Vagina (tissue), 2 donors: ENCODE data around the gene STRN. TPM values are rescaled to one million over a fixed set of nuclear protein-coding genes. Genes with fewer than 3 reads are reported as not detected.

Experiments used
- DNase-seq, 2 donors: peaks; one replicate each; pipeline ENCODE4 v3.0.0-alpha.2; 2017; ENCODE audit errors: extremely low spot score in 2 of 2
- H3K27ac ChIP-seq: fragments of 200-600 bp; sonication (generic); one replicate; pipeline ENCODE4 v1.5.1; 2019
- H3K27me3 ChIP-seq: fragments of 200-600 bp; sonication (generic); one replicate; pipeline ENCODE4 v1.5.1; 2019
- H3K36me3 ChIP-seq, 2 donors: fragments of 200-600 bp; sonication (generic); one replicate each; pipeline ENCODE4 v1.5.1; 2017 to 2019
- H3K4me1 ChIP-seq: fragments of 200-600 bp; sonication (generic); one replicate; pipeline ENCODE4 v1.5.1; 2019
- H3K4me3 ChIP-seq, 2 donors: fragments of 200-600 bp; sonication (generic); 1 replicate in 1 of 2; 2 replicates in 1 of 2; pipeline ENCODE4 v1.5.1; 2016 to 2019
- H3K9me3 ChIP-seq: fragments of 200-600 bp; sonication (generic); one replicate; pipeline ENCODE4 v1.5.1; 2019
- POLR2A ChIP-seq, 2 donors: fragments of 450-650 bp; IDR thresholded peaks; one replicate each; pipeline ENCODE4 v1.6.1; 2017; ENCODE audit warnings: antibody characterized with exemption in 2 of 2, mild to moderate bottlenecking in 2 of 2, moderate library complexity in 2 of 2
- POLR2AphosphoS5 ChIP-seq, 2 donors: sonication (generic); formaldehyde crosslinking; IDR thresholded peaks; one replicate each; pipeline ENCODE4 v1.9.0; 2017; ENCODE audit warnings: antibody characterized with exemption in 2 of 2, mild to moderate bottlenecking in 2 of 2, low read depth in 1 of 2; ENCODE audit not compliant: insufficient read depth in 1 of 2
- intact Hi-C: fragments of 100-400 bp; cut with DNase I; formaldehyde crosslinking; loops from one replicate; pipeline ENCODE4 v1.15.1; 2023
- total RNA-seq: library from RNA; depleted of rRNA; stranded (reverse); fragments of >200 nt; gene quantifications from one replicate; pipeline ENCODE4 v1.2.3, GENCODE V29; 2016
- TF ChIP-seq, protein P1 (sequence below), 3 experiments: fragments of 450-650 bp in 2 of 3; fragments of 200-600 bp in 1 of 3; sonication (generic) in 1 of 3; IDR thresholded peaks; one replicate each; pipeline ENCODE4 v1.5.1; 2017 to 2019; ENCODE audit warnings: antibody characterized with exemption in 3 of 3, mild to moderate bottlenecking in 2 of 3, moderate library complexity in 2 of 3

Gene STRN
- total RNA-seq, 1 donor from 2014 or later = 19.4 TPM

DNA sequence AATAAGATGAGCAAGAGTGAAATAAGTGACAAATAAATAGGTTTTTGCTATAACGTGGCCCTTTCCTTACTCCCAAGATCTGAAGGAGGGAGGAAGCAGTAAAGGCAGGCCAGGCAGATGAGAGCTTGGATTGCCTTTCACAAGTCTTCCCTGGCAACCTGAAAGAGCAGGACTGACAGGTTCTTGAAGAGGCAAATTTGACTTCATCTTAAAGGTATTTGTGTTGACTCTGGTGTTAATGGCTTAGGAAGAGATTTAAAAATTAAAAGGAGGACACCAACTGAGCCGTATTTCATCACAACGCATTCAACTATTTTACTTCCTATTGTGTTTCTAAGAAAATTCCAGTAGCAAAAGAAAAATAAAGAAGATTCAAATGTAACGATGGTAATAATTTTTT lies 3.2 kb downstream of the STRN start:
- Histone ChIP-seq H3K27ac (no peak overlapping the region), H3K27me3 (no peaks in the 10 kb centered on the region), H3K36me3 (no peaks in the 10 kb centered on the region), H3K9me3 (no peaks in the 10 kb centered on the region), H3K4me1 (peaks cover 44% of the 10 kb centered on the region), H3K4me3 (no peak overlapping the region)
- TF ChIP-seq POLR2AphosphoS5 (IDR thresholded peaks at IDR 0.05; ENCODE audit: insufficient read depth in 1 of 2, low read depth in 1 of 2) = peak in 1 of 2 donors; percentile 63
- TF ChIP-seq POLR2A (IDR thresholded peaks at IDR 0.05) = no peak
- DNase-seq = no peak
- intact Hi-C loops = no loop called here

DNA sequence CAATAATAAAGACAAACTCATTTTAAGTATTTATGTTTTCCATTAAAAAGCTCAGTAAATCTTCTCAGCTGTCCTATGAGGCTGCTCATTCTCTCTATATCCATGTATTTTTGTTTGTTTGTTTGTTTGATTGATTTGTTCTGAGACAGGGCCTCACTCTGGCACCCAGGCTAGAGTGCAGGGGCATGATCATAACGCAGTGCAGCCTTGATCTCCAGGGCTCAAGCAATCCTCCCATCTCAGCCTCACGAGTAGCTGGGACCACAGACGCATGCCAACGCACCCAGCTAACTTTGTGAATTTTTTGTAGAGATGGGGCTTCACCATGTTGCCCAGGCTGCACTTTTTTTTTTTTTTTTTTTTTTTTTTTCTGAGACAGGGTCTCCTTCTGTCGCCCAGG lies 5.6 kb downstream of the STRN start:
- Histone ChIP-seq H3K27me3 (no peaks in the 10 kb centered on the region), H3K4me3 (no peak overlapping the region), H3K4me1 (peaks cover 48% of the 10 kb centered on the region), H3K27ac (no peak overlapping the region), H3K36me3 (no peaks in the 10 kb centered on the region), H3K9me3 (no peaks in the 10 kb centered on the region)
- no peak for TF ChIP-seq POLR2AphosphoS5 (IDR thresholded peaks at IDR 0.05; ENCODE audit: insufficient read depth in 1 of 2, low read depth in 1 of 2)
- TF ChIP-seq, protein P1, sequence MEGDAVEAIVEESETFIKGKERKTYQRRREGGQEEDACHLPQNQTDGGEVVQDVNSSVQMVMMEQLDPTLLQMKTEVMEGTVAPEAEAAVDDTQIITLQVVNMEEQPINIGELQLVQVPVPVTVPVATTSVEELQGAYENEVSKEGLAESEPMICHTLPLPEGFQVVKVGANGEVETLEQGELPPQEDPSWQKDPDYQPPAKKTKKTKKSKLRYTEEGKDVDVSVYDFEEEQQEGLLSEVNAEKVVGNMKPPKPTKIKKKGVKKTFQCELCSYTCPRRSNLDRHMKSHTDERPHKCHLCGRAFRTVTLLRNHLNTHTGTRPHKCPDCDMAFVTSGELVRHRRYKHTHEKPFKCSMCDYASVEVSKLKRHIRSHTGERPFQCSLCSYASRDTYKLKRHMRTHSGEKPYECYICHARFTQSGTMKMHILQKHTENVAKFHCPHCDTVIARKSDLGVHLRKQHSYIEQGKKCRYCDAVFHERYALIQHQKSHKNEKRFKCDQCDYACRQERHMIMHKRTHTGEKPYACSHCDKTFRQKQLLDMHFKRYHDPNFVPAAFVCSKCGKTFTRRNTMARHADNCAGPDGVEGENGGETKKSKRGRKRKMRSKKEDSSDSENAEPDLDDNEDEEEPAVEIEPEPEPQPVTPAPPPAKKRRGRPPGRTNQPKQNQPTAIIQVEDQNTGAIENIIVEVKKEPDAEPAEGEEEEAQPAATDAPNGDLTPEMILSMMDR (IDR thresholded peaks at IDR 0.05) = no peak
- no peak for TF ChIP-seq POLR2A (IDR thresholded peaks at IDR 0.05)
- DNase-seq = no peak
- intact Hi-C loops = no loop called here

- H3K9me3 ChIP-seq = no peaks in the 10 kb centered on the region
- intact Hi-C loops = no loop called here
- no peaks in the 10 kb centered on the region for H3K27me3 ChIP-seq
- no peak overlapping the region for H3K27ac ChIP-seq
- H3K4me1 ChIP-seq = peaks cover 42% of the 10 kb centered on the region
- no peak overlapping the region for H3K4me3 ChIP-seq
- TF ChIP-seq, protein P1 (IDR thresholded peaks at IDR 0.05) = no peak
- TF ChIP-seq POLR2AphosphoS5 (IDR thresholded peaks at IDR 0.05; ENCODE audit: insufficient read depth in 1 of 2, low read depth in 1 of 2) (no peak), POLR2A (IDR thresholded peaks at IDR 0.05) (no peak)
- no peak for DNase-seq
- H3K36me3 ChIP-seq = no peaks in the 10 kb centered on the region
These were observed 6.2 kb downstream of the STRN start for GRCh38 chr2:36960005-36960675.

- H3K27ac ChIP-seq = no peak overlapping the region
- no peaks in the 10 kb centered on the region for H3K9me3 ChIP-seq
- peaks cover 19% of the 10 kb centered on the region for H3K4me1 ChIP-seq
- no peaks in the 10 kb centered on the region for H3K27me3 ChIP-seq
- no peak for DNase-seq
- no peaks in the 10 kb centered on the region for H3K36me3 ChIP-seq
- H3K4me3 ChIP-seq = no peak overlapping the region
- intact Hi-C loops = no loop called here
- TF ChIP-seq POLR2AphosphoS5 (IDR thresholded peaks at IDR 0.05; ENCODE audit: insufficient read depth in 1 of 2, low read depth in 1 of 2) = no peak
- no peak for TF ChIP-seq POLR2A (IDR thresholded peaks at IDR 0.05)
- TF ChIP-seq, protein P1 (IDR thresholded peaks at IDR 0.05) = no peak
These were observed 11.2 kb downstream of the STRN start for GRCh38 chr2:36954977-36955607.

DNA sequence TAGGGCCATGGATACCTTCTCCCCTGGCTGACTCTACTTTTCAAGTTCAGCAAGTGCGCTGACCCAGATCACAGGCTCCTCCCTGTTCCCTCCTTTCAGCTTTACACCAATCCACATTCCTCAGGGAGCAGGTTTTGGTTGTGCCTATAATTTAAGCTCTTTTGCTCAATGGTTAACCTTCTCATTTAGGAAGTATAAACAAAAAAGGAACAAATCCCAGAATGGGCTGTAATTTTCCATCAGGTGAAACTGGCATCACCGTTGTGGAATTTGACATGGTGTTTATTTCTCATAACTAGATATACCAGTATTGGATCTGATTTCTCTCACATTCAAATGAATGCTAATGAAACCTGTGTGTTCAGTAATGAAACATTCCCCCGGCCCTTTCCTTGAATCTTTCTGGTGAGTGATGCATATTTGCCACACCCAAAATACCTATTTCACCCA lies 13.6 kb downstream of the STRN start:
- intact Hi-C loops = no loop called here

More for the DNA sequence above, 13.6 kb downstream of the STRN start:
- Histone ChIP-seq H3K4me1 (peaks cover 19% of the 10 kb centered on the region), H3K36me3 (no peaks in the 10 kb centered on the region), H3K4me3 (no peak overlapping the region), H3K27me3 (no peaks in the 10 kb centered on the region), H3K9me3 (no peaks in the 10 kb centered on the region), H3K27ac (no peak overlapping the region)
- DNase-seq = no peak
- peak in 1 of 2 donors; percentile 61 for TF ChIP-seq POLR2AphosphoS5 (IDR thresholded peaks at IDR 0.05; ENCODE audit: insufficient read depth in 1 of 2, low read depth in 1 of 2)
- TF ChIP-seq, protein P1 (IDR thresholded peaks at IDR 0.05) = no peak
